B cell (primary cell): ENCODE data around the gene PTPN22. TPM values are rescaled to one million over a fixed set of nuclear protein-coding genes. Genes with fewer than 3 reads are reported as not detected.

ENCODE experiments used
- ATAC-seq: fragments of 200-7000 bp; cut with Tn5 transposase; one replicate; pipeline ENCODE4 v1.10.0; 2021; ENCODE audit warnings: low read depth, mild to moderate bottlenecking, moderate number of reproducible peaks, moderate library complexity
- CTCF ChIA-PET: fragments of 350-600 bp; sonication (Branson Sonifier 250); formaldehyde crosslinking; loops from one replicate; lab custom pipeline; 2021; ENCODE audit warnings: antibody characterized with exemption, inconsistent platforms; lab: Charles Lee
- POLR2A ChIA-PET: fragments of 350-600 bp; sonication (Branson Sonifier 250); formaldehyde crosslinking; loops from one replicate; lab custom pipeline; 2021; ENCODE audit warnings: antibody characterized with exemption; lab: Charles Lee
- DNase-seq: peaks from one replicate; pipeline ENCODE4 v3.0.0; 2013
- H2AFZ ChIP-seq: 2 replicates; pipeline ENCODE4 v1.6.1; 2012; ENCODE audit warnings: mild to moderate bottlenecking, low read depth, low read length; ENCODE audit not compliant: insufficient read depth, poor library complexity, severe bottlenecking
- H3K27ac ChIP-seq, 2 donors: 1 replicate in 1 of 2; 2 replicates in 1 of 2; pipeline ENCODE4 v1.5.1; 2012 to 2013; ENCODE audit warnings: low read length in 2 of 2, mild to moderate bottlenecking in 2 of 2, moderate library complexity in 1 of 2
- H3K27me3 ChIP-seq, 4 experiments: fragments of 200-600 bp in 1 of 4; sonication (generic) in 1 of 4; replicated peaks in 1 of 4; 1 replicate in 2 of 4; 2 replicates in 2 of 4; pipeline versions ENCODE4 v1.6.1 to v1.7.0; 2013 to 2016; ENCODE audit warnings: low read length in 3 of 4, mild to moderate bottlenecking in 2 of 4, mixed read lengths in 1 of 4, moderate library complexity in 1 of 4; ENCODE audit not compliant: insufficient read depth in 4 of 4, control insufficient read depth in 3 of 4; ENCODE audit errors: control extremely low read depth in 1 of 4
- H3K36me3 ChIP-seq, 2 experiments: replicated peaks in 1 of 2; 1 replicate in 1 of 2; 2 replicates in 1 of 2; pipeline versions ENCODE4 v1.6.1 to v1.7.1; 2013; ENCODE audit warnings: low read length in 1 of 2; ENCODE audit not compliant: insufficient read depth in 2 of 2, control insufficient read depth in 1 of 2; ENCODE audit errors: control extremely low read depth in 1 of 2, extremely low read depth in 1 of 2
- H3K4me1 ChIP-seq, 2 donors: fragments of 200-600 bp in 1 of 2; sonication (generic) in 1 of 2; 1 replicate in 1 of 2; 2 replicates in 1 of 2; pipeline versions ENCODE4 v1.5.1 to v1.6.1; 2013 to 2017; ENCODE audit warnings: low read length in 2 of 2; ENCODE audit not compliant: control insufficient read depth in 2 of 2, insufficient read depth in 2 of 2
- H3K4me2 ChIP-seq: replicated peaks from 2 replicates; pipeline ENCODE3; 2012; ENCODE audit warnings: mild to moderate bottlenecking, low read depth, low read length; ENCODE audit not compliant: poor library complexity, severe bottlenecking
- H3K4me3 ChIP-seq, 5 experiments: fragments of 200-600 bp in 1 of 5; sonication (generic) in 1 of 5; 1 replicate in 3 of 5; 2 replicates in 2 of 5; pipeline versions ENCODE4 v1.5.1 to v1.7.0; 2011 to 2016; ENCODE audit warnings: low read length in 4 of 5, mild to moderate bottlenecking in 4 of 5, low read depth in 2 of 5, control low read depth in 1 of 5, moderate library complexity in 1 of 5; ENCODE audit not compliant: insufficient read depth in 1 of 5; ENCODE audit errors: control extremely low read depth in 1 of 5, extremely low read depth in 1 of 5
- H3K79me2 ChIP-seq: fragments of 200-600 bp; sonication (generic); one replicate; pipeline ENCODE4 v1.6.0; 2016; ENCODE audit warnings: low read length; ENCODE audit not compliant: control insufficient read depth, insufficient read depth
- H3K9ac ChIP-seq: fragments of 200-600 bp; sonication (generic); 2 replicates; pipeline ENCODE4 v1.6.1; 2017; ENCODE audit warnings: mild to moderate bottlenecking, low read length, moderate library complexity
- H3K9me3 ChIP-seq, 3 donors: one replicate each; pipeline versions ENCODE4 v1.6.1 to v1.7.1; 2013; ENCODE audit warnings: low read length in 2 of 3; ENCODE audit not compliant: control insufficient read depth in 2 of 3, insufficient read depth in 1 of 3; ENCODE audit errors: control extremely low read depth in 1 of 3
- H4K20me1 ChIP-seq: 2 replicates; pipeline ENCODE4 v1.6.0; 2012; ENCODE audit warnings: mild to moderate bottlenecking, low read length; ENCODE audit not compliant: insufficient read depth, control insufficient read depth, poor library complexity, severe bottlenecking
- H3K27ac Mint-ChIP-seq: one replicate; pipeline ENCODE4 v1.8.0; 2021; ENCODE audit warnings: mixed read lengths
- H3K27me3 Mint-ChIP-seq: one replicate; pipeline ENCODE4 v1.8.0; 2021; ENCODE audit warnings: mixed read lengths
- H3K4me1 Mint-ChIP-seq: one replicate; pipeline ENCODE4 v1.8.0; 2021; ENCODE audit warnings: mixed read lengths
- H3K4me3 Mint-ChIP-seq: one replicate; pipeline ENCODE4 v1.8.0; 2021; ENCODE audit warnings: mixed read lengths
- H3K9me3 Mint-ChIP-seq: one replicate; pipeline ENCODE4 v1.8.0; 2022; ENCODE audit warnings: mixed read lengths; ENCODE audit not compliant: insufficient read depth
- EZH2 ChIP-seq: IDR thresholded peaks from 2 replicates; pipeline ENCODE4 v1.6.1; 2012; ENCODE audit warnings: borderline replicate concordance, low read depth, mild to moderate bottlenecking, moderate library complexity, low read length; ENCODE audit not compliant: insufficient read depth, poor library complexity, severe bottlenecking
- WGBS: methylation state at CpG from one replicate; pipeline ENCODE4 v1.1.5; 2013; ENCODE audit warnings: missing lambda C conversion rate; ENCODE audit not compliant: insufficient coverage; 5-methylcytosine and 5-hydroxymethylcytosine counted together
- intact Hi-C: fragments of 100-400 bp; cut with micrococcal nuclease; formaldehyde crosslinking; loops from one replicate; pipeline ENCODE4 v1.10.0; 2022
- polyA plus RNA-seq: library from polyadenylated mRNA; depleted of rRNA; stranded (reverse); fragments of >200 nt; gene quantifications from 2 replicates; pipeline ENCODE4 v1.2.3, GENCODE V29; 2012
- total RNA-seq, 2 donors: library from RNA; stranded (reverse); fragments of 120-200 nt in 1 of 2; gene quantifications; 1 replicate in 1 of 2; 2 replicates in 1 of 2; pipeline versions ENCODE4 v1.2.3 to v1.2.4, GENCODE V29; 2013 to 2022
- TF ChIP-seq, protein P1 (sequence below): fragments of 200-600 bp; IDR thresholded peaks from one replicate; pipeline ENCODE4 v1.8.0; 2022; ENCODE audit warnings: antibody characterized with exemption, mild to moderate bottlenecking

Gene PTPN22
- total and polyA plus RNA-seq, 2 donors (not counting 1 experiment from before 2014, with no cell fraction given) = 14.3 to 37.4 TPM

DNA sequence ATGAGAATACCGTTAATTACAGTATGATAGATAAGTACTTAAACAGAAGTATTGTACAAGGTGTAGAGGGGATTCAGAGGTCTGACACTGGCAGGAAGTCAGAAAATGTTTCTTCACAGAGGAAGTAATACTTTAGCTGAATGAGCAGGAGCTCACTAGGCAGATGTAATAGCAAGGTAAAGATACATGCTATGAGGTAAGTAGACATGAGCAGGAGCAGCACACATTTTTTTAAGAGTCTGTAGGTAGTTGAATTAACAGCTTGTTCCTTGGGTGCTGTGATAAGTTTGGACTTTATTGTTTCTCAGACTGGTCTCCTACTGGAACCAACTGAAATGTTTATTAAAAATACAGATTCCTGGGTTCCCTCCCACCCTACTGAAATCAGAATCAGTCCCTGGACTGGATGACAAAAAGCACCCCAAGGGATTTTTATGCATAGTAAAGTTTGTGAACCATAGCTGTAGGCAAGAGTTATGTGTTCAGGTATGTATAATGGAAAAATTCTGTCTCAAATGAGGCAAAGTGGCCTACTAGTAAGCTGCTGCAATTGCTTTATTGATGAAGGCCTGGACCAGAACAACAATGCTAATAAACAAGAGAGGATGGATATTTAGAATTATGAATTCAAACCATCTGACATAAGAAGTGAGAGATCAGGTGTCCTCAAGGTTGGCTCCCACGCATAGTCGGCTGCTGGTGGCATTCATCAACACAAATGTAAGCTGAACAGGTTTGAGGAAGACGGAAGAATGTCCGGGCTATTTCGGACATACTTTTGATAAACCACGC lies 32.2 kb upstream of the PTPN22 start:
- H3K36me3 ChIP-seq = peaks cover 3 to 40% of the 10 kb centered on the region in 2 experiments
- H3K27me3 ChIP-seq = no peaks in the 10 kb centered on the region
- no peaks in the 10 kb centered on the region for H3K27me3 Mint-ChIP-seq
- peak; percentile 79 for DNase-seq
- POLR2A ChIA-PET = interaction anchor here (1.0 to 3.5 kb wide), 5 partner anchors 26 to 91 kb away, joined by 4 to 50 read pairs (median 5); partner anchors contain the start of genes HIPK1 and RSBN1
- H3K9ac ChIP-seq = peak overlapping the region; percentile 85
- intact Hi-C loops = loop anchor here (1.0 to 10.0 kb wide), 2 partner anchors 44 to 1189 kb away; partner anchors contain the start of gene PPM1J
- H3K4me2 ChIP-seq = peak overlapping the region; percentile 83
- H3K4me3 Mint-ChIP-seq = peak overlapping the region; percentile 92
- H3K4me1 ChIP-seq = peaks cover 32 to 39% of the 10 kb centered on the region in 2 donors
- H3K4me3 ChIP-seq = peak overlapping the region; percentile 87 to 98 (median 92)
- no peaks in the 10 kb centered on the region for H4K20me1 ChIP-seq
- ATAC-seq = no peak
- H3K79me2 ChIP-seq = peaks cover 41% of the 10 kb centered on the region
- H2AFZ ChIP-seq = peak overlapping the region; percentile 96
- TF ChIP-seq, protein P1, sequence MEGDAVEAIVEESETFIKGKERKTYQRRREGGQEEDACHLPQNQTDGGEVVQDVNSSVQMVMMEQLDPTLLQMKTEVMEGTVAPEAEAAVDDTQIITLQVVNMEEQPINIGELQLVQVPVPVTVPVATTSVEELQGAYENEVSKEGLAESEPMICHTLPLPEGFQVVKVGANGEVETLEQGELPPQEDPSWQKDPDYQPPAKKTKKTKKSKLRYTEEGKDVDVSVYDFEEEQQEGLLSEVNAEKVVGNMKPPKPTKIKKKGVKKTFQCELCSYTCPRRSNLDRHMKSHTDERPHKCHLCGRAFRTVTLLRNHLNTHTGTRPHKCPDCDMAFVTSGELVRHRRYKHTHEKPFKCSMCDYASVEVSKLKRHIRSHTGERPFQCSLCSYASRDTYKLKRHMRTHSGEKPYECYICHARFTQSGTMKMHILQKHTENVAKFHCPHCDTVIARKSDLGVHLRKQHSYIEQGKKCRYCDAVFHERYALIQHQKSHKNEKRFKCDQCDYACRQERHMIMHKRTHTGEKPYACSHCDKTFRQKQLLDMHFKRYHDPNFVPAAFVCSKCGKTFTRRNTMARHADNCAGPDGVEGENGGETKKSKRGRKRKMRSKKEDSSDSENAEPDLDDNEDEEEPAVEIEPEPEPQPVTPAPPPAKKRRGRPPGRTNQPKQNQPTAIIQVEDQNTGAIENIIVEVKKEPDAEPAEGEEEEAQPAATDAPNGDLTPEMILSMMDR = no peak
- TF ChIP-seq EZH2 = no peak
- no peaks in the 10 kb centered on the region for H3K9me3 ChIP-seq
- peak overlapping the region; percentile 99 for H3K27ac Mint-ChIP-seq
- 0% methylated on average over 3 of the region's 7 CpGs for WGBS
- CTCF ChIA-PET = interaction anchor here (0.8 to 5.6 kb wide), 15 partner anchors 11 to 1188 kb away, joined by 3 to 94 read pairs (median 5); partner anchors contain the start of genes HIPK1 and PPM1J
- peaks cover 43% of the 10 kb centered on the region for H3K4me1 Mint-ChIP-seq
- H3K9me3 Mint-ChIP-seq = no peaks in the 10 kb centered on the region
- H3K27ac ChIP-seq = peak overlapping the region; percentile 87 to 93

DNA sequence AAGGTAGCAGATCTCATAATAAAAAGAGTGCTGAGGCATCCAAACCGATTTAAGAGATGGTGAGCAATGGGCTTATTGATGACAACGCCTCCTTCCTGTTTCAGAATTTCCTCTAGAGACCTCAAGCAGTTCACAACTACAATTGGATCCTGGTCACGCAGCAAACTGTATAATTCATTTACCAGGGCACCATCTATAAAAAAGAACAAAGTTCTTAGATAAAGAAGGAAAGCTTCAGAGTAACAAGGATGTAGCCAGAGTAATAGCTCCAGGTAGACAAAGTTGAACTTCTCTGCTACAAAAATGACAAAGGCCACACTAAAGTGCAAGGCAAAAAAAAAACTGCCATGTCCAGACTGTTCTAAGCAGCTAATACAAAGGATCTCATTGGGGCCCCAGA lies 29.7 kb upstream of the PTPN22 start:
- H3K4me1 ChIP-seq = peaks cover 32 to 37% of the 10 kb centered on the region in 2 donors
- H2AFZ ChIP-seq = no peak overlapping the region
- no peaks in the 10 kb centered on the region for H4K20me1 ChIP-seq
- POLR2A ChIA-PET = no interaction called here
- peaks cover 31% of the 10 kb centered on the region for H3K79me2 ChIP-seq
- H3K27me3 Mint-ChIP-seq = no peaks in the 10 kb centered on the region
- intact Hi-C loops = loop anchor here (2.0 to 10.0 kb wide), 2 partner anchors 16 to 1186 kb away; partner anchors contain the start of gene PPM1J
- CTCF ChIA-PET = interaction anchor here (1.1 to 5.6 kb wide), 3 partner anchors 42 to 66 kb away, joined by 6 to 80 read pairs (median 10); no protein-coding TSS in a partner anchor
- H3K4me3 Mint-ChIP-seq = no peak overlapping the region
- no peaks in the 10 kb centered on the region for H3K27me3 ChIP-seq
- TF ChIP-seq, protein P1 = no peak
- TF ChIP-seq EZH2 = no peak
- H3K9ac ChIP-seq = no peak overlapping the region
- peaks cover 3 to 55% of the 10 kb centered on the region in 2 experiments for H3K36me3 ChIP-seq
- H3K4me3 ChIP-seq = no peak overlapping the region
- H3K4me1 Mint-ChIP-seq = peaks cover 46% of the 10 kb centered on the region
- DNase-seq = no peak
- no peaks in the 10 kb centered on the region for H3K9me3 Mint-ChIP-seq
- no peak for ATAC-seq
- no CpG with 5 or more reads among the region's 3 CpGs for WGBS
- no peak overlapping the region for H3K27ac ChIP-seq
- no peaks in the 10 kb centered on the region for H3K9me3 ChIP-seq
- no peak overlapping the region for H3K4me2 ChIP-seq
- H3K27ac Mint-ChIP-seq = peak overlapping the region; percentile 29
